Fibroblast of gingiva (primary cell): ENCODE results near the gene KLRF2.
"Not testable (repeated sequence)": the region's sequence is repeated elsewhere in the genome, so short reads cannot be mapped to it uniquely, and the experiment has no call there.

Experiments used
- DNase-seq: peaks from one replicate; pipeline ENCODE4 v3.0.0-alpha.2; 2011; ENCODE audit warnings: low read depth

KLRF2 gene

GRCh38 chr12:9881246-9881645, at the start of gene KLRF2:
Gene KLRF2, plus strand, starts transcription at chr12:9881489. Its CDS starts 107 bp downstream, at chr12:9881596.
- no peak for DNase-seq

- no peak for DNase-seq
Measured at GRCh38 chr12:9831720-9832119, 49.6 kb upstream of the KLRF2 start.

- DNase-seq, result peak; percentile 23
Measured at GRCh38 chr12:9843407-9843806, 37.9 kb upstream of the KLRF2 start.

- no peak for DNase-seq
Measured at GRCh38 chr12:9848899-9849298, 32.4 kb upstream of the KLRF2 start.

- no peak for DNase-seq
Measured at GRCh38 chr12:9851050-9851449, 30.2 kb upstream of the KLRF2 start.

- no peak for DNase-seq
Measured at GRCh38 chr12:9851927-9852326, 29.4 kb upstream of the KLRF2 start.

GRCh38 chr12:9856151-9856550, 25.1 kb upstream of the KLRF2 start:
- DNase-seq, result no peak

GRCh38 chr12:9856894-9857293, 24.4 kb upstream of the KLRF2 start:
- DNase-seq, result no peak

- no peak for DNase-seq
Measured at GRCh38 chr12:9858135-9858534, 23.2 kb upstream of the KLRF2 start.

- no peak for DNase-seq
Measured at GRCh38 chr12:9864913-9865675, 16.2 kb upstream of the KLRF2 start.

GRCh38 chr12:9866860-9867269, 14.4 kb upstream of the KLRF2 start:
- DNase-seq, result no peak

- no peak for DNase-seq
Measured at GRCh38 chr12:9867531-9867930, 13.8 kb upstream of the KLRF2 start.

- no peak for DNase-seq
Measured at GRCh38 chr12:9868311-9868801, 12.9 kb upstream of the KLRF2 start.

- DNase-seq, result no peak
Measured at GRCh38 chr12:9868951-9869306, 12.4 kb upstream of the KLRF2 start.

GRCh38 chr12:9869307-9870161, 11.8 kb upstream of the KLRF2 start, which contains the start of gene CLEC2B:
Gene CLEC2B, minus strand, starts transcription at chr12:9869354.
- DNase-seq, result peak; percentile 89

- no peak for DNase-seq
Measured at GRCh38 chr12:9870286-9870866, 10.9 kb upstream of the KLRF2 start.

- DNase-seq, result no peak
Measured at GRCh38 chr12:9872162-9872561, 9.1 kb upstream of the KLRF2 start.

- no peak for DNase-seq
Measured at GRCh38 chr12:9872742-9873141, 8.5 kb upstream of the KLRF2 start.

GRCh38 chr12:9876120-9876519, 5.2 kb upstream of the KLRF2 start:
- not testable (repeated sequence) for DNase-seq

- DNase-seq, result no peak
Measured at GRCh38 chr12:9880532-9881078, 684 bp upstream of the KLRF2 start.

GRCh38 chr12:9881988-9882387, 699 bp downstream of the KLRF2 start:
- DNase-seq, result no peak

- peak; percentile 10 for DNase-seq
Measured at GRCh38 chr12:9883175-9883574, 1.9 kb downstream of the KLRF2 start.
